T-helper 1 cell treated with Interleukin-12 subunit alpha and Interleukin-12 subunit beta and Interleukin-4 antibody, amounts not matched to agents 30 μg/mL and 1 μg/mL, for 36 hours (primary cell): ENCODE results near the gene PLSCR4.
"Not testable (repeated sequence)": the region's sequence is repeated elsewhere in the genome, so short reads cannot be mapped to it uniquely, and the experiment has no call there.

Source experiments
- H3K27ac Mint-ChIP-seq: one replicate; pipeline ENCODE4 v1.8.0; 2021; ENCODE audit warnings: mild to moderate bottlenecking, mixed read lengths
- H3K27me3 Mint-ChIP-seq: one replicate; pipeline ENCODE4 v1.8.0; 2021; ENCODE audit warnings: low read depth, mixed read lengths
- H3K36me3 Mint-ChIP-seq: one replicate; pipeline ENCODE4 v1.8.0; 2021; ENCODE audit warnings: low read depth, mixed read lengths
- H3K4me1 Mint-ChIP-seq: one replicate; pipeline ENCODE4 v1.8.0; 2021; ENCODE audit warnings: low read depth, mixed read lengths
- H3K4me3 Mint-ChIP-seq: one replicate; pipeline ENCODE4 v1.8.0; 2021; ENCODE audit warnings: mild to moderate bottlenecking, moderate library complexity, mixed read lengths
- H3K9me3 Mint-ChIP-seq: one replicate; pipeline ENCODE4 v1.8.0; 2021; ENCODE audit warnings: mixed read lengths

PLSCR4 gene

DNA sequence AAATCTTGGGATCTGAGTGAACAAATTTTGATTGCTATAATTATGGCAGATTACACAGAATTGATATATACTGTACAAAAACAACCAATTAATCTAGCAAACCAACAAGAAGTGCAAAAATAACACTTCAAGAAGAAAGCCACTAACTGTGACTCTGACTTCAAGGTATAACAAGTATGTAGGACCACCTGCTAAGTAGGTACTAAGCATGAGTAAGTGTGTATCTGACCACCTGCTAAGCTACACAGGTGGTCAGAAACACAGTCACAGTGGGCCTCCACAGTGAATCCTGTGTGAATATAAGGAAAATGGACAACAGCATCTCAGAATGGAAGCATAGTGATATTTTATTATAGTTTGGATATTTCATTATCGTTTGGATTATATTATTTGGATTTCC, 14.8 kb upstream of the PLSCR4 start:
- Mint-ChIP-seq H3K9me3 (no peaks in the 10 kb centered on the region), H3K4me1 (no peaks in the 10 kb centered on the region), H3K4me3 (no peak overlapping the region), H3K27me3 (peaks cover 5% of the 10 kb centered on the region), H3K27ac (no peak overlapping the region), H3K36me3 (no peaks in the 10 kb centered on the region)

DNA sequence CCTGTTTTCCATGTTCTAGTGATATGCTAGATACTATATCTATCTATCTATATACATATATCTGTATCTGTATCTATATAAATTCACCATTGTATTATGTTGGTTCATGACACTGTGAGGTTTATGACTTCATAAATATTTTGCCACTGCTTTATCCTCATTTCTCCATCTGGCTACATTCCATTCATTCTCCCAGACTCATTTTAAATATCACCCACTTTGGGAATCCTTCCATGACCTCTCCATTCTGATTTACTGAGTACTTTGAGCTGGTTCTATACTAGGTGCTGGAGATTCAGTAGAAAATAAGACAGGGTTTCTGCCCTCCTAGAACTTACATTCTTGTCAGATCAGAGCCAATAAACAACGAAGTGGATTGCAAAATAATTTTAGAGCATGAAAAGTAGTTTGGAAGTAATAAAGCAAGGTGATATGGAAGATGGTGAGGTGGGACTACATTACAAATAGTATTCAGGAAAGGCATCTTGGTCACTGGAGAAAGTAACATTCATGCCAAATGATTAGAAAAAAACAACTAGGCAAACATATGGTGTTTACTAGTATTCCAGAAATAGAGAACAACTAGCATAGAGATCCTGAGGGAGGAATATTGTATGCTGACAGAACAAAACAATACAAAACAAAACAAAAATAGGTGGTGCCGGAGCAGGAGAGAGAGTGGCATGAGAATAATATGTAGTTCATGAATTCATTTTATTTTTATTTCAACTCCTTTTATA, 11.6 kb upstream of the PLSCR4 start:
- no peak overlapping the region for H3K4me3 Mint-ChIP-seq
- no peaks in the 10 kb centered on the region for H3K4me1 Mint-ChIP-seq
- no peak overlapping the region for H3K27ac Mint-ChIP-seq
- no peaks in the 10 kb centered on the region for H3K9me3 Mint-ChIP-seq
- H3K36me3 Mint-ChIP-seq = no peaks in the 10 kb centered on the region
- H3K27me3 Mint-ChIP-seq = peaks cover 5% of the 10 kb centered on the region

- Mint-ChIP-seq H3K9me3 (no peaks in the 10 kb centered on the region), H3K27me3 (peaks cover 5% of the 10 kb centered on the region)
Measured at GRCh38 chr3:146259880-146260589, 9.1 kb upstream of the PLSCR4 start.

DNA sequence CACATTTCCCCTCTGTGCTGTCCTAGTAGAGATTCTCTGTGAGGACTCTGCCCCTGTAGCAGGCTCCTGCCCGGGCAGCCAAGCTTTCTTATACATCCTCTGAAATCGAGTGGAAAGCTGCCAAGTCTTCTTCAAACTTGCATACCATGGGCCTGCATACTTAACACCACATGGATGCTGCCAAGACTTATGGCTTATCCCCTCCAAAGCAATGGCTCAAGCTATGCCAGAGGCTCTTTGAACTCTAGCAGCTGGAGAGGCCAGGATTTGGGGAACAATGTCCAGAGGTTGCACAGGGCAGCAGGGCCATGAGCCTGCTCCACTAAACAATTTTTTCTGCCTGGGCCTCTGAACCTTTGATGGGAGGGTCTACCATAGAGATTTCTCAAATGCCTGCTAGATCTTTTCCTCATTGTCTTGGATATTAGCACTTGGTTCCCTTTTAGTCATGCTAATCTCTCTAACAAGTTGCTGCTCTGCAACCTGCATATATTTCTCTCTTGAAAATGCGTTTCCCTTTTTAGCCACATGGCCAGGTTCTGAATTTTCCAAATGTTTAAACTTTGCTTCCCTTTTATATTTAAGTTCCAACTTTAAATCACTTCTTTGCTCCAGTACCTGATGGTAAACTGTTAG, 6.1 kb upstream of the PLSCR4 start:
- no peak overlapping the region for H3K27ac Mint-ChIP-seq
- H3K4me3 Mint-ChIP-seq = no peak overlapping the region

More at GRCh38 chr3:146259880-146260589, 9.1 kb upstream of the PLSCR4 start:
- Mint-ChIP-seq H3K4me1 (no peaks in the 10 kb centered on the region), H3K27ac (no peak overlapping the region), H3K4me3 (no peak overlapping the region), H3K36me3 (no peaks in the 10 kb centered on the region)

GRCh38 chr3:146252445-146252844, 1.5 kb upstream of the PLSCR4 start:
- not testable (repeated sequence) for H3K27ac Mint-ChIP-seq, H3K36me3 Mint-ChIP-seq, H3K4me1 Mint-ChIP-seq, H3K9me3 Mint-ChIP-seq
- Mint-ChIP-seq H3K27me3 (peaks cover 51% of the 10 kb centered on the region), H3K4me3 (peak overlapping the region; percentile 28)

More for the DNA sequence above, 6.1 kb upstream of the PLSCR4 start:
- Mint-ChIP-seq H3K27me3 (peaks cover 18% of the 10 kb centered on the region), H3K4me1 (no peaks in the 10 kb centered on the region), H3K9me3 (no peaks in the 10 kb centered on the region), H3K36me3 (no peaks in the 10 kb centered on the region)

DNA sequence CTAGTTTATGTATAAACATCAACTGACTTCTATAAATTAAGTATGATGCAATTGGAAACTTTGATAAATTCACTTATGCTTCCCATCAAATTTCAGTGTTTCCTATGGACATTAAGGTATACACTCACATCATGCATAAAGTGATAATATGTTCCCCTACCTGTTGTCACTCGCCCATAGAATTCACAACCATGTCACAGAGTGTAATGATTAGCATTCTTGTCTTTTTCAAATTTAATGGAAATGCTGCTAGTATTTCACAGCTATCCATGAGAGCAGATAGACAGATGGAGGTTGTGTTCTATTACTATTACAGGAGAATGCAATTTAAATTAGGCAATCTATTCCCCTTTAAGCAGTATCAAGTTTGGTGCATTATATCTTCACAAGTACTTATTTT, 984 bp downstream of the PLSCR4 start:
- H3K4me1 Mint-ChIP-seq = peaks cover 5% of the 10 kb centered on the region
- peak overlapping the region; percentile 63 for H3K4me3 Mint-ChIP-seq
- H3K9me3 Mint-ChIP-seq = no peaks in the 10 kb centered on the region
- H3K27me3 Mint-ChIP-seq = peaks cover 52% of the 10 kb centered on the region
- no peaks in the 10 kb centered on the region for H3K36me3 Mint-ChIP-seq
- no peak overlapping the region for H3K27ac Mint-ChIP-seq

DNA sequence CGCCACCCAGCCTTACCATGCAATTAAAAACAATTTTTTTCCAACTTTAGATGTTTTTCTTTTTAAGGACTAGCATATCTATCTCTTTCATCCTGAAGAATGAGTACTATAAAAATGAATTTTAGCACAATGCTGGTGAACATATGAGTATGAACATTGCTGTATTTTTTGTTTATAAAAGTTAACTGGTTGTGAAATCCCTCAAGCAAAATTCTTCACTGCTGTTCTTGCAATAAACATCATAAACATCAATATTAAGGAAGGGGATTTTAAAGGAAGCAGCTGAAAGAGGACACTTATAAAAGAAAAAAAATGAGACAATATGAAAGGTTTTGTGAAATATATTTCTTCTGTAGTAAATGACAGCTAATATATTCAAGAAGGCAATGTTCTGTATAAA, 3.0 kb downstream of the PLSCR4 start:
- Mint-ChIP-seq H3K36me3 (no peaks in the 10 kb centered on the region), H3K27ac (no peak overlapping the region), H3K27me3 (peaks cover 47% of the 10 kb centered on the region), H3K9me3 (no peaks in the 10 kb centered on the region), H3K4me3 (no peak overlapping the region), H3K4me1 (peaks cover 5% of the 10 kb centered on the region)

- Mint-ChIP-seq H3K9me3 (no peaks in the 10 kb centered on the region), H3K27me3 (peaks cover 35% of the 10 kb centered on the region), H3K27ac (no peak overlapping the region), H3K4me1 (peaks cover 5% of the 10 kb centered on the region), H3K4me3 (no peak overlapping the region), H3K36me3 (no peaks in the 10 kb centered on the region)
Measured at GRCh38 chr3:146246526-146246925, 4.4 kb downstream of the PLSCR4 start.

GRCh38 chr3:146243559-146243958, 7.3 kb downstream of the PLSCR4 start:
- H3K36me3 Mint-ChIP-seq = no peaks in the 10 kb centered on the region
- peaks cover 19% of the 10 kb centered on the region for H3K27me3 Mint-ChIP-seq
- no peaks in the 10 kb centered on the region for H3K9me3 Mint-ChIP-seq
- no peak overlapping the region for H3K27ac Mint-ChIP-seq
- no peak overlapping the region for H3K4me3 Mint-ChIP-seq
- H3K4me1 Mint-ChIP-seq = no peaks in the 10 kb centered on the region

- H3K4me3 Mint-ChIP-seq = no peak overlapping the region
- H3K27ac Mint-ChIP-seq = no peak overlapping the region
- H3K4me1 Mint-ChIP-seq = no peaks in the 10 kb centered on the region
- no peaks in the 10 kb centered on the region for H3K36me3 Mint-ChIP-seq
- H3K27me3 Mint-ChIP-seq = peaks cover 9% of the 10 kb centered on the region
- H3K9me3 Mint-ChIP-seq = peaks cover 3% of the 10 kb centered on the region
Measured at GRCh38 chr3:146241523-146242240, 9.2 kb downstream of the PLSCR4 start.

- H3K36me3 Mint-ChIP-seq = no peaks in the 10 kb centered on the region
Measured at GRCh38 chr3:146233487-146233886, 17.4 kb downstream of the PLSCR4 start.

DNA sequence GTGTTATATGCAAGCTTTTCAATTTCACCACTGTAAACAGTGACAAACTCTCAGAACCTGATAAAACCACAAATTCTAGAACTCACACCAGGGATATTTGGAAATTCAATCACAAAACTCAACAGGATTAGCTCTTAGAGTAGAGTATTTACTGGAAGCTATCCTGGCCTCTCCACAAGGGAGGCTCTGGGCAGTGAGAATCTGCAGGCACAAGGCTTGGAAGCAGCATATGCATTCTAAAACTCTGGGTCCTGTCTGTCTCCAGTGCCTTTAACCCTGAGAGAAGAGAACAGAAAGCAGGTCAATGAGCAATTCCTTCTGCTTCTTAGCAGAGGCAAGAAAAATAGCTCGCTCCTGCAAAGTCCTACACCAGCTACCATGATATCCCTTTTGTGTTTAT, 23.4 kb downstream of the PLSCR4 start:
- Mint-ChIP-seq H3K4me3 (no peak overlapping the region), H3K36me3 (no peaks in the 10 kb centered on the region), H3K4me1 (no peaks in the 10 kb centered on the region), H3K27me3 (no peaks in the 10 kb centered on the region), H3K27ac (no peak overlapping the region), H3K9me3 (no peaks in the 10 kb centered on the region)

More at GRCh38 chr3:146233487-146233886, 17.4 kb downstream of the PLSCR4 start:
- no peak overlapping the region for H3K27ac Mint-ChIP-seq
- H3K27me3 Mint-ChIP-seq = no peaks in the 10 kb centered on the region
- peaks cover 20% of the 10 kb centered on the region for H3K9me3 Mint-ChIP-seq
- H3K4me1 Mint-ChIP-seq = no peaks in the 10 kb centered on the region
- no peak overlapping the region for H3K4me3 Mint-ChIP-seq

GRCh38 chr3:146226881-146227280, 24.0 kb downstream of the PLSCR4 start:
- Mint-ChIP-seq H3K27me3 (no peaks in the 10 kb centered on the region), H3K36me3 (no peaks in the 10 kb centered on the region), H3K27ac (no peak overlapping the region), H3K4me3 (no peak overlapping the region), H3K4me1 (no peaks in the 10 kb centered on the region), H3K9me3 (no peaks in the 10 kb centered on the region)

- H3K27ac Mint-ChIP-seq, H3K4me1 Mint-ChIP-seq, H3K27me3 Mint-ChIP-seq, H3K36me3 Mint-ChIP-seq, H3K4me3 Mint-ChIP-seq, H3K9me3 Mint-ChIP-seq: not testable (repeated sequence)
Measured at GRCh38 chr3:146225458-146225857, 25.4 kb downstream of the PLSCR4 start.
